H1 (cell line): ENCODE measurements around the gene CNTN6. TPM values are rescaled to one million over a fixed set of nuclear protein-coding genes. Genes with fewer than 3 reads are reported as not detected.

Experiments used
- GABPA ChIP-seq: IDR thresholded peaks from 2 replicates; pipeline ENCODE4 v1.6.1; 2011; ENCODE audit warnings: mild to moderate bottlenecking, low read length, moderate library complexity, borderline replicate concordance; ENCODE audit not compliant: insufficient read depth
- KDM4A ChIP-seq: IDR thresholded peaks from one replicate; pipeline ENCODE4 v1.7.1; 2012; ENCODE audit warnings: low read depth, mild to moderate bottlenecking, moderate library complexity, low read length, inconsistent platforms; ENCODE audit not compliant: severe bottlenecking
- NRF1 ChIP-seq: IDR thresholded peaks from 2 replicates; pipeline ENCODE4 v1.6.1; 2011; ENCODE audit warnings: mild to moderate bottlenecking, low read depth, low read length, improper control_type of control experiment
- POLR2AphosphoS5 ChIP-seq: IDR thresholded peaks from 2 replicates; pipeline ENCODE4 v1.6.1; 2011; ENCODE audit warnings: low read depth, low read length
- SIN3A ChIP-seq, 2 experiments: IDR thresholded peaks in 1 of 2; conservative IDR thresholded peaks in 1 of 2; 2 replicates each; pipeline ENCODE4 v1.6.1; 2011 to 2012; ENCODE audit warnings: low read length in 2 of 2, improper control_type of control experiment in 1 of 2, low read depth in 1 of 2, mild to moderate bottlenecking in 1 of 2
- USF2 ChIP-seq: IDR thresholded peaks from 2 replicates; pipeline ENCODE4 v1.6.1; 2011; ENCODE audit warnings: low read length, improper control_type of control experiment
- ZNF274 ChIP-seq: IDR thresholded peaks from 2 replicates; pipeline ENCODE4 v1.7.0; 2012; ENCODE audit warnings: low read length, borderline replicate concordance; ENCODE audit errors: extremely low read depth
- polyA plus RNA-seq, 7 experiments: library from polyadenylated mRNA; depleted of rRNA in 3 of 7; stranded (reverse) in 5 of 7; unstranded in 2 of 7; fragments of >200 nt in 5 of 7; fragments of 200-250 nt in 2 of 7; gene quantifications; 1 replicate in 5 of 7; 2 replicates in 1 of 7; 4 replicates in 1 of 7; pipeline versions ENCODE4 v1.2.1 to v1.2.3, GENCODE V29; 2011 to 2013; ENCODE audit warnings: missing spikeins in 2 of 7, mixed read lengths in 2 of 7
- total RNA-seq: library from RNA; stranded (reverse); fragmentation: NEBNext Ultra II Directional; extraction: Animal tissue kit (Norgen Biotek cat#: 25700); gene quantifications from 2 replicates; pipeline ENCODE4 v1.2.1, GENCODE V29; 2021

CNTN6 gene
- total and polyA plus RNA-seq, 2 of the 8 experiments (the other 6 are each of a cell fraction or from before 2014, with no cell fraction given), result not detected

GRCh38 chr3:1147326-1147725 is 54.5 kb downstream of the CNTN6 start (continued):
- TF ChIP-seq USF2 (no peak), POLR2AphosphoS5 (no peak), ZNF274 (no peak), NRF1 (no peak), SIN3A (conservative IDR thresholded peaks at IDR 0.05 in 1 of 2, IDR thresholded peaks at IDR 0.05 in 1 of 2; ENCODE audit: low read depth in 1 of 2, low read length in 2 of 2) (no peak), GABPA (no peak), KDM4A (no peak)
